Measurements from ENCODE around the gene ASAP3.
"Not testable (repeated sequence)": the region's sequence is repeated elsewhere in the genome, so short reads cannot be mapped to it uniquely, and the experiment has no call there.

The ASAP3 gene

DNA sequence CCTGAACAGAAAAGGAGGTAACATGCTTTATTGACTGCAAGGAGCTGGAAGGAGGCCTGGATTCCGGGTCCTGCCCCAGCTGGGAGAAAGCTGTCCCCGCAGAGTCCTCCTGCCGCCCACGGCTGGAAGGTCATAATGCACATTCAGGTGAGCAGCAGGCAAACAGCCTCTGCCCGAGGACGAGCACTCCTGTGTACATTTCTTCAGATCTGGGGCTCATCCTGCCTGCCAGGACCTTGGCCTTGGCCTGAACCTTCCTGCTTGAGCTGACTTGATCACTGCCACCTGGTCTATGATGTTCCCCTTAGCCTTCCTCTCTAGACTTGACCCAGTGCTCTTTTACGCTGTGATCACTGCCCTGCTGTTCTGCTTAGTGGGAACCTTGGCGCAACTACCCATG is 96.5 kb downstream of the ASAP3 start:
- Histone ChIP-seq H3K36me3 (ENCODE audit: control insufficient read depth, insufficient read depth, low read length) (peaks cover 5% of the 10 kb centered on the region), H3K4me1 (ENCODE audit: control insufficient read depth, insufficient read depth, low read length) (peaks cover 5% of the 10 kb centered on the region), H3K27me3 (ENCODE audit: control insufficient read depth, insufficient read depth, low read length) (no peaks in the 10 kb centered on the region), H3K27ac (ENCODE audit: low read depth, low read length) (no peak overlapping the region), H3K4me3 (ENCODE audit: low read length) (no peak overlapping the region), H3K9ac (ENCODE audit: low read length) (no peak overlapping the region)

DNA sequence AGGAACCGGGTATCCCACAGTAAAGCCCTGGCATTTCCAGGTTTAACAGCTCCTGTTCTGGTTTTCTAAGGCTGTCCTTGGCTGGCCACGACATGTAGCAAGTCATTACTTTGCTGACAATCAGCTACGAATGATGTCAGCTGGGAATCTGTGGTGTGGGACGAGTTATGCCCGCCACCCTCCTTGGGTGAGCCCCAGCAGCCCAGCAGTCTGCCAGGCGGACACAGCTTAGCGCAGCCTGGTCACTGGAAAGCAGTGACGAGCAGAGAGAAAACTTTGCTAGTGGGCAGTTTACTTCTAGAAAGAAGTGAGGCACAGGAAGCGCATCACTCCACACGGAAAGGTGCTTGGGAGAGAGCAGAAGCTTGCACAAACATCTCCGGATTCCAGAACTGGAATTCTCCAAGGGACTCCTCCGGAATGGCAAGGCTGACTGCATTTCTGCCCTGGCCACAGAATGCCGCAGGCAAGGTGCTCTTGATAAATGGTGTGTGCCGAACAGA is 98.8 kb downstream of the ASAP3 start:
- Histone ChIP-seq H3K9ac (ENCODE audit: low read length) (no peak overlapping the region), H3K4me3 (ENCODE audit: low read length) (no peak overlapping the region), H3K27ac (ENCODE audit: low read depth, low read length) (no peak overlapping the region), H3K36me3 (ENCODE audit: control insufficient read depth, insufficient read depth, low read length) (peaks cover 11% of the 10 kb centered on the region), H3K4me1 (ENCODE audit: control insufficient read depth, insufficient read depth, low read length) (peaks cover 5% of the 10 kb centered on the region), H3K27me3 (ENCODE audit: control insufficient read depth, insufficient read depth, low read length) (no peaks in the 10 kb centered on the region)

DNA sequence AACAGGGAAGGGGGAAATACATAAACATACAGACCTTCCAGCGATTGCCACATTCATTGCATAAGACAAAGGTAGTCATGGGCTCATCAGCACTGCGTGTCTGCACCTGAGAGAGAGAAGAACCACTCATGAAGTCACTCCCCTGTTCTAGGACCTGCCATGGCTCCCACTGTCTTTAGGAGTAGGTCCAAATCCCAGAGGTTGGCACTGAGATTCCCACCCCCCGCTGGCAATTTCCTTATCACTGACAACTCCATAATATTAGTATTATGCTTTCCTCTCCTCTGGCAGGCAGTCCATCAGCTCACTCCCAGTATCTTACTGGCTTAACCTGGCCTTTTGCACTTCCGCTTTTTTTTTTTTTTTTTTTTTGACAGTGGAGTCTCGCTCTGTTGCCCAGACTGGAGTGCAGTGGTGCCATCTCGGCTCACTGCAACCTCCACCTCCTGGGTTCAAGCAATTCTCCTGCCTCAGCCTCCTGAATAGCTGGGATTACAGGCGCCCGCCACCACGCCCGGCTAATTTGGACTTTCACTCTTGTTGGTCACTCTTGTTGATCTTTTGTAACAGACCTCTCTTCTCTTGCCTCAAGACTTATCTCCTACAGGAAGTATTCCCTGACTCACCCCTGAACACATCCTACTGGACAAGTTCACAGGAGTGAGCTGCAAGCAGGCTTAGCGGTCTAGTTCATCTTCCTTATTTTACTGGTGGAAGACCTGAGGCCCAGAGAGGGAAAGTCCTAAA is 99.5 kb downstream of the ASAP3 start:
- peaks cover 11% of the 10 kb centered on the region for H3K36me3 ChIP-seq (ENCODE audit: control insufficient read depth, insufficient read depth, low read length)
- H3K4me3 ChIP-seq (ENCODE audit: low read length) = no peak overlapping the region
- H3K27ac ChIP-seq (ENCODE audit: low read depth, low read length) = no peak overlapping the region

DNA sequence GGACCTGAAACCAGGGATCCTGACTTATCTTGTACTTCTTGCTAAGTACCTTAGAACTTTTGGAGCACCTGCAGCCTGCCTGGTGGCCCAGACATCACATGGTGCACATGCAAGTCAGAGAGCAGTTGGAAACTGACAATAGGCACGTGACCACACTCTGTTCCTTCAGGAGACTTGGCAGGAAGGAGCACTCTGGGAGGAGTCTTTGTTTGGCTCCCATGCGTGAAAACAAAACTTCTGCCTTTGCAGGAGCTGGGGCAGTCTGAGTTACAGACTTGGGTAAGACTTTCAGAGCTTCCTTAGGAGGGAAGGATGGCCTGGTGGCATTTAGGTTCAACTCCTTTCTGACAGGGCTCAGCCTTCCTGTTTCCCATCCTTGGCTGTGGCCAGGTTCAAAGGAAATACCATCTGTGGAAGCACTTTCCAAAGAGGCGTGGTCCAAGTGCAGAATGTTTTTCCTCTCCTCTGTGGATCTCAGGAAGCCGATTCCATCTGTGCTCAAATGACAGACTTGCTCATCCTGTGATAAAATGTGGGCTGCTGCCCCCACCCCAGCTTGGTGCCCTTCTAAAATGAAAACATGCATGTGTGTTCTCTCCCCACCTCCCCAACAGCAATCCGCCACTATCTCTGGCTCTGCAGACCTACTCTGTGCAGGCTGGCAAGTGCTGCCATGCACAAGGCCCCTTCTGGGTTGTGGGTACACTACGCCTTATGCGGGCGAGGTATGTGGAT is 100.2 kb downstream of the ASAP3 start:
- H3K4me1 ChIP-seq (ENCODE audit: control insufficient read depth, insufficient read depth, low read length) = peaks cover 5% of the 10 kb centered on the region
- no peak overlapping the region for H3K9ac ChIP-seq (ENCODE audit: low read length)
- H3K27ac ChIP-seq (ENCODE audit: low read depth, low read length) = peak overlapping the region; percentile 12
- H3K27me3 ChIP-seq (ENCODE audit: control insufficient read depth, insufficient read depth, low read length) = no peaks in the 10 kb centered on the region
- no peak overlapping the region for H3K4me3 ChIP-seq (ENCODE audit: low read length)
- H3K36me3 ChIP-seq (ENCODE audit: control insufficient read depth, insufficient read depth, low read length) = peaks cover 11% of the 10 kb centered on the region

More for the DNA sequence above, 99.5 kb downstream of the ASAP3 start:
- peaks cover 5% of the 10 kb centered on the region for H3K4me1 ChIP-seq (ENCODE audit: control insufficient read depth, insufficient read depth, low read length)
- no peak overlapping the region for H3K9ac ChIP-seq (ENCODE audit: low read length)
- H3K27me3 ChIP-seq (ENCODE audit: control insufficient read depth, insufficient read depth, low read length) = no peaks in the 10 kb centered on the region

DNA sequence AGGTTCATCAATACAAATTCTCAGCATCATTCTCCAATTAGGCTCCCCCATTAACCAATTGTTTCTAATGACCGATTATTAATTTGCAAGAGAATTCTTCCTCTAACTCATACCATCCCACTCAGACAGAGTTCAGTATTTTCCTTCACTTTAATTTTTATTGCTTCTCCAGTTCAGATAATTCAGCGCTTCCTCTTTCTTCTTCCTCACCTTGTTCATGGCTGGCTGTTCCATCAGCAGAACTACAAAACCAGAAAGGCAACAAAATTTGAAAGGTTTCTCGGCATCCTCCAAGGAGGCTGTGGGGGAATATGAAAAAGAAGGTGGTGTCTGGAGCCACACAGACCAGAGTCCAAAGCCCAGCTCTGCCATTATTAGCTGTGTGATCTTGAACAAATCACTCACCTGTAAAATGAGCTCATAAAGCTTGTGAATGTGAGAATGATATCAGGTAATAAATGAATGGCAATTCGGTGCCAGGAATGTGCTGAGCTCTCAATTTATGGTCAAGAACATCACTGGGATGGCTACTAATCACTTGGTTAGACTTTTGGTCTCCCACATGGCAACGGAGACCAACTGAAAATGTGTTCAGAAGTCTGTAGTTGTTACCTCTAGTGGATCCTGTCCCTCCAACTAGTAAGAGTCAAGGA is 102.6 kb downstream of the ASAP3 start:
- Histone ChIP-seq H3K27me3 (ENCODE audit: control insufficient read depth, insufficient read depth, low read length) (no peaks in the 10 kb centered on the region), H3K4me3 (ENCODE audit: low read length) (no peak overlapping the region), H3K4me1 (ENCODE audit: control insufficient read depth, insufficient read depth, low read length) (peaks cover 13% of the 10 kb centered on the region), H3K36me3 (ENCODE audit: control insufficient read depth, insufficient read depth, low read length) (peaks cover 11% of the 10 kb centered on the region), H3K9ac (ENCODE audit: low read length) (no peak overlapping the region), H3K27ac (ENCODE audit: low read depth, low read length) (no peak overlapping the region)

DNA sequence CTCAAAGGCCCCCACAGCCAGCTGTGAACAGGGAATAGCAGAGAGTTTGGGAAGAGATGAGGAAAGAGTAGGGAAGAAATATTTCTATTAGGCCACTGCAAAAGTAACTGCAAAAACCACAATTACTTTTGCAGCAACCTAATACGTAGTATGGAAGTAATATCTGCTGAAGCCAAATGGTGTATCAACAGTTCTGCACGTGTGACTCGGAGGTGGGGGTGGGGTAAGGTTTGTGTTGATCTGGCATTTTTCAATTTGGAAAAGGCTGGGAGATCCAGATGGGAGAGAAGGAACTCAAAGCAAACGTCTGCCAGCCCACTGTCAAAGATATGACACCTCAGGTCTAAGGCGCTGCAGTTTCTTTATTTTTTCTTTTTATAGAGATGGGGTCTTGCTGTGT is 103.3 kb downstream of the ASAP3 start:
- Histone ChIP-seq H3K4me3 (ENCODE audit: low read length) (no peak overlapping the region), H3K4me1 (ENCODE audit: control insufficient read depth, insufficient read depth, low read length) (peaks cover 13% of the 10 kb centered on the region), H3K36me3 (ENCODE audit: control insufficient read depth, insufficient read depth, low read length) (peaks cover 9% of the 10 kb centered on the region), H3K27ac (ENCODE audit: low read depth, low read length) (no peak overlapping the region), H3K27me3 (ENCODE audit: control insufficient read depth, insufficient read depth, low read length) (no peaks in the 10 kb centered on the region), H3K9ac (ENCODE audit: low read length) (no peak overlapping the region)

DNA sequence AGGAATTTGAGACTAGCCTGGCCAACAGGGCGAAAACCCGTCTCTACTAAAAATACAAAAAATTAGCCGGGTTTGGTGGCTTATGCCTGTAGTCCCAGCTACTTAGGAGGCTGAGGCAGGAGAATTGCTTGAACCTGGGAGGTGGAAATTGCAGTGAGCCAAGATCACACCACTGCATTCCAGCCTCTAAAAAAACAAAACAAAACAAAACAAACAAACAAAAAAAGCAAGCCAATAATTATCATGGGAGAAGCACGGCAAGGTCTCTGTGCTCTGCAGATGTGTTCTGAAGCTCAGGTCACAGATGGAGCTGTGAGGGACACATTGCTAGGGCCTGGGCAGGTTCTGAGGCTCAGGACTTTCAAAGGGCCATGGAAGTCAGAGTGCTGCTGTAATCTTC is 103.7 kb downstream of the ASAP3 start:
- H3K4me3 ChIP-seq (ENCODE audit: low read length); H3K9ac ChIP-seq (ENCODE audit: low read length); H3K27me3 ChIP-seq (ENCODE audit: control insufficient read depth, insufficient read depth, low read length); H3K36me3 ChIP-seq (ENCODE audit: control insufficient read depth, insufficient read depth, low read length); H3K27ac ChIP-seq (ENCODE audit: low read depth, low read length): not testable (repeated sequence)
- H3K4me1 ChIP-seq (ENCODE audit: control insufficient read depth, insufficient read depth, low read length) = peaks cover 13% of the 10 kb centered on the region
